HG02943 (cell line): Measurements from ENCODE around the gene GALNT2.

Experiments used
- ATAC-seq: cut with Tn5 transposase; IDR thresholded peaks from one replicate; pipeline ENCODE4 v1.9.1; 2021; ENCODE audit warnings: mild to moderate bottlenecking, low read depth, moderate library complexity; ENCODE audit not compliant: unreplicated experiment

The GALNT2 gene

DNA sequence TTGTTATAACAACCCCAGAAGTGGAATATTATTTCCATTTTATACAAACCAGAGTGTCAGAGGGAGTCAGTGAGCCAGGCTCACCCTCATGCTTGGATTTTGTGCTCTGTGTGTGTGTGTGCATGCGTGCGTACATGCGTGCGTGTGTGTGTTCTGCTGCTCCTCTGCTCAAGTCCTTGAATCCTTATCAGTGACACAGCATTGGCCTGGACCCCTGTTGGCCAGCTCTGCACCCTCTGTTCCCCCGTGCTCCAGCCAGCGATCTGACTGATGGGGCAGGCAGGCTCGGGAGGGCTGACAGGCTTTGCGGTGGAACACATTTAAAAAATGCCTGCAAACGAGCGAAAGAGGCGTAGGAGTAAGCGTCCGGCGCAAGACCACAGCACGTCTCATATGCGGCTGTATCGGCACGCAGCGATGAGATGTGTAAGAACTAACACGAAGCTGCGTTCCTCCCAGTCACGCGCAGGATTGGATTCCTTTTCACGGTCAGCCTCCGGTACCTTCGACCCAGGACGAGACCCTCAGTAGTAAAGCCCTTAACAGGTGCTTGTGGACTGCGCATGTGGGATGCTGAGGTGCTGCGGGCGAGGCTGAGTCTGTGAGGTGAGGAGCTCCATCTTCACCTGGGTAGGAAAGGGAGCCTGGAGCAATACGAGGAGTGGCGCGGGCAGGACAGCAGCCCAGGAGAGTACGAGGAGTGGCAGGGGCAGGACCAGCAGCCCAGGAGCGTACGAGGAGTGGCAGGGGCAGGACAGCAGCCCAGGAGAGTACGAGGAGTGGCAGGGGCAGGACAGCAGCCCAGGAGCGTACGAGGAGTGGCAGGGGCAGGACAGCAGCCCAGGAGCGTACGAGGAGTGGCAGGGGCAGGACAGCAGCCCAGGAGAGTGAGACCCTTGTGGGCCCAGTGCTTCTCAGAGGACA, 130.9 kb downstream of the GALNT2 start:
- no peak for ATAC-seq

DNA sequence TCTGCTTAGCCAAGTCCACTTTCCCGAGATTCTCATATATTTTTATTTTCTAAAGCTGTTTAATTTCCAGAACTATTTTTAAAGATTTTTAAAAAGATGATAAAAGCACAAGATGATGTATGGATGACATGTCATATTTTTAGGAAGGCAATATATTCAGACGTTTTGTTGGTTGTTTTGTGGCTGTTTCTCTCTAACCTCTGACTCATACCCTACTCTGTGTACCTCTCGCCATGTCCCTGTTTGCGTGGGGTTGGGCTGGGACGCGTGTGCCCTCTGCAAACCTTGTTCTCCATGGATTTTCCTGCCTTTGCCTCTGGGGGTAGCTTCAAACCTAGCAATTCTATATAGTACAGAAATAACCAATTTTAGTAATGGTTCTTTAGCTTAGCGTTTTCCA, 132.0 kb downstream of the GALNT2 start:
- ATAC-seq: no peak

DNA sequence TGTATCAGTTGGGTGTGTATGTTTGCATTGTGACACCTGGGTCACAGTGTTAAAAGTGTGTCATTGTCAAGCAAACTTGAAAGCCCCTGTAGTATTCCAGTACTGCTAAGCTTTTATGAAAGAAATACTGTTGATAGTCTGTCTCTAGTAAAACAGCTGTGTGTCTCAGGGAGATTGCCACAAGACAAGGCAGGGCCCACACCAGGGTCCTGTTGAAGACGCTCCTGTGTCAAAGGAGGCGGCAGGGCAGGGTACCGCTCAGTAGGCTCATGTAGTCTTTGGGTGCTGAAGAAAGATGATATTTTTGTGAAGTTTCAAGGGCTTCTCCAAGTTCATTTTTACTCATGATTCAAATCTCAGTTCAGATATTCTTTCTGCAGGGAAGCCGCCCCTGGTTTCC, 132.5 kb downstream of the GALNT2 start:
- ATAC-seq: no peak

DNA sequence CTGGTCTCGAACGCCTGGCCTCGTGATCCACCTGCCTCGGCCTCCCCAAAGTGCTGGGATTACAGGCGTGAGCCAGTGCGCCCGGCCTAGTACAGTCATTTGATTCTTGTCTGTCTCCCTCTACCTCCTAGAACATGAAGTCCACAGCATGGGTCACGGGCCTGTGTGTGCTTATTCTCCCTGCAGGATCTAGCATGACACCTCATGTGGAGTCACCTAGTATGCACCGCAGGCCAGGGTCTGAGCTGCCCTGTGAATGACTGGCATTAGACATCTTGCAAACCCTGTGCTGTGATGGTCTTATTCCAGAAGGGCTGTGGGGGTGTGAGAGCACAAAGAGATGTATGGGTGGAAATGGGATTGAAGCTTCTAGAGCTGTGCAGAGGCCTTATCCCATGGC, 133.2 kb downstream of the GALNT2 start:
- no peak for ATAC-seq

DNA sequence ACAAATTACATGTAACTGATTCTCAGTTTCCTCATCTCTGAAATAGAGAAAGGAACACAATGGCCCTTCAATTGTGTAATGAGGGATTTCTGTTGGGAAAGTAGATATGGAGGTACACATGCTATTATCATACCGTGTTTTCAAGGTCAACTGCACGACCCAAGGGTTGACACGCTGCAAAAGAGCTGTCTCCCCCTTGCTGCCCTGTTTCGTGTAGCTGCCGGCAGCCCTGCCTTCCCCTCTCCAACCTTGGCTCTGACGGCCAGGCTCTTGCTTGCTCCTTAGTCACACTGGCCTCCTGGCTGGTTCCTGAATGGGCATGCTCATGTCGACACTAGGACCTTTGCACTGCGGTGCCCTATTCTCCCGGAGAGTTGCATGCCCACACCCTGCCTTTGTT, 134.4 kb downstream of the GALNT2 start:
- no peak for ATAC-seq

DNA sequence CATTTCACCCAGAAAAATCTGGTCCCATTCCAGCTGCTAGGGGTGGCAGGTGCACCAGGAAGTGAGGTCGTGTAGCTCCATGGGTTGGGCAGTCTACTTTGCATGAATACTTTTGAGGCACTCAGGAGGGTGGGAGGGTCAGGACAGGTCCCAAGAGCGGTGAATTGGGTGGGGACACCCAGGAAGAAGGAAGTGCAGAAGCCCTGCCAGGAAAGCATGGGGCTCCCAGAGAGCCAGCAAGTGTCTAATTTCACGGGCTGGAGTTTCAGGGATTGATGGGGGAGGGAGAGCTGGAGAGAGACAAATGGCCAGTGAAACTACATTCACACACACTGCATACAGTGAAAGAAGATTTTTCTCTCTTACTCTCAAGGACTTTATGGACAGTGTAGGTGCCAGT, 137.8 kb downstream of the GALNT2 start:
- no peak for ATAC-seq

DNA sequence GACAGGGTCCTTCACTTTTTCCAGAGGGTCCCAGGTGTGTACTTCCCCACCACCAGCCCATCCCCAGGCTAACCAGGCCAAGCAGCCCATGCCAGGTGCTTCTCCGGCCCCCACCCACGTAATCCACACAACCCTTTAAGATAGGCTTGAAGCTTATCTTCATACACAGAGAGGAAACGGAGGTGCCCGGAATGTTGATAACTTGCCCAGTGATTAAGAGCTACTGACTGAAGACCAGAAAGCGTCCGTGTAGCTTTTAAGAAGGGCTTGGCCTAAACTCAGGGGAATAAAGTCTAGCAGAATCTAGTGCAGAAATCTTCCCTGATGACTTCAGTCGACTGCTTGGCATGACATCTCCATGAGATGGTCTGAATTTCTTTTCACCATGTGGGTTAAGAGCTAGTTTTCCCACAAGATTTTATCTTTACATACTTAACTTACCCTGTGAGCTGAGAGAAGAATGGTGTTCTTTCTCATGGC, 138.7 kb downstream of the GALNT2 start:
- no peak for ATAC-seq

DNA sequence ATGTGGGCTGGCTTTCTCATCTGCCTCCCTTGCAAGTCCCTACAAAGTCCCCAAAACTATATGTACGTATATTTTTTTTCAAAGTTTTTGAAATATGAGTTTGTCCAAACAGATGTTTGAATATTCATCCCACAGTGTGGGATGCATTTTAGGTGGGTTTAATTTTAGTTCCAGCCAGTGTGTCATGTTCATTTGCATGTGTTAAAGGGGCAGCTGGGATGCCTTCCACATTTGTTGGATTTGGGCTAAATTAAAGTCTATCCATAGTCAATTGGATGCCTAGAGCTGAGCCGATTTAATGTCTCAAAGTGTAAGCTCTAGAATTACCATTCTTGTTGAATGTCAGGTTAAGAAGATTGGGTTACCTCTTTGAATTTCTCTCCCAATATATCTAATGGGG, 139.2 kb downstream of the GALNT2 start:
- no peak for ATAC-seq

DNA sequence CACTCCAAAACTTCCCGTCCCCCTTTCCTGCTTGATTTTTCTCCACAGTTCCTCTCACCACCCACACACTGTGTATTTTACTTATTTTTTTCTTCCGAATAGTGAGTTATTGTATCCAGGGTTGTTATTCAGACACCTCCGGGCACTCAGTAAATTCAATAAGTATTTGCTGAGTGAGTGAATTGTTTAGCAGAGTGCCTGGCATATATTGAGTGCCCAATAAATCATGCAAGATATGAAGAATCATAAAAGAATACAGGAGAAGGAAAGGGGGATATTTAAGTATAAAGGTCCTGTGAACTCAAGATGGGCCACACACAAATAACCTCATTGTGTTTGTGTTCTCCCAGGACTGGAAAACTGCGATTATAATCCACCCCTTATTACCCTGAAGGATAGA, 139.9 kb downstream of the GALNT2 start:
- no peak for ATAC-seq

DNA sequence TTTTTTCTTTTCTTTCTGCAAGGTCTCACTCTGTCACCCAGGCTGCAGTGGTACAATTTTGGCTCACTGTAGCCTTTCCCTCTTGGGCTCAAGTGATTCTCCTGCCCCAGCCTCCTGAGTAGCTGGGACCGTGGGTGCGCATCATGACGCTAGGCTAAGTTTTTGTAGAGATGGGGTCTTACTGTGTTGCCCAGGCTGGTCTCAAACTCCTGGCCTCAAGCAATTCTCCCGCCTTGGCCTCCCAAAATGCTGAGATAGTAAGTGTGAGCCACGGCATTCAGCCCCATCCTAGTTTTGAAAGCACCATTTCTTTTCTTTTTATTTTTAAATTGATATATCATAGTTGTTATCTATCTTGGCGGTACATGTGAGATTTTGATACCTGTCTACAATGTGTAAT, 140.6 kb downstream of the GALNT2 start:
- no peak for ATAC-seq

DNA sequence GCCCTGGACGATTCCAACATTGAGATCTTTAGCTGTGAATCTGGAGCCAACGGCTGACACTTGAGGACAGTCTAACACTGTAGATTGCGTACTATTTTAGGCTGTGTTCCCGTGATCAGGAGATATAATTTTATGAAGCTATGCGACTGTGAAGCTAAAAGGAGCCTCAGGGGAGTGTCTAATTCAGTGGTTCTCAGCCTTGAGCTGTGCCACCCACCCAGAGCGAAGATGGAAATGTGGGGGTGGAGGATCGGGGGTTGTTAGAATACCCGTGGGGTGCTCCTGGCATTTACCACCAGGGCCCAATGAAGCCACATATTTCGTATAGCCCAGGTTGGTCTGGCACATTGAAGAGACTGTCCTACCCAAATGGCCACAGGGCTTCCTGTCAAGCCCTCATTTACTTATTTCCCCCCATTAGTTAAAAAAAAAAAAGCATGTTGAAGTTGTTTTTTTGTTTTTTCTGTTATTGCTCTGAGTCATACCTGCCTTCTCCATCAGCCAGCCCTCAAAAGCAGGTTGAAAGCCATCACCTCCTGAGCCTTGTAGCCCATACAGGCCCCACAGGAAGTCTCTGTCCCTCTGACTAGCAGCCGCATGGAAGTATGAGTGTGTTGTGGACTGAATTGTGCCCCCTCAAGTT, 141.7 kb downstream of the GALNT2 start:
- peak; percentile 55 for ATAC-seq

DNA sequence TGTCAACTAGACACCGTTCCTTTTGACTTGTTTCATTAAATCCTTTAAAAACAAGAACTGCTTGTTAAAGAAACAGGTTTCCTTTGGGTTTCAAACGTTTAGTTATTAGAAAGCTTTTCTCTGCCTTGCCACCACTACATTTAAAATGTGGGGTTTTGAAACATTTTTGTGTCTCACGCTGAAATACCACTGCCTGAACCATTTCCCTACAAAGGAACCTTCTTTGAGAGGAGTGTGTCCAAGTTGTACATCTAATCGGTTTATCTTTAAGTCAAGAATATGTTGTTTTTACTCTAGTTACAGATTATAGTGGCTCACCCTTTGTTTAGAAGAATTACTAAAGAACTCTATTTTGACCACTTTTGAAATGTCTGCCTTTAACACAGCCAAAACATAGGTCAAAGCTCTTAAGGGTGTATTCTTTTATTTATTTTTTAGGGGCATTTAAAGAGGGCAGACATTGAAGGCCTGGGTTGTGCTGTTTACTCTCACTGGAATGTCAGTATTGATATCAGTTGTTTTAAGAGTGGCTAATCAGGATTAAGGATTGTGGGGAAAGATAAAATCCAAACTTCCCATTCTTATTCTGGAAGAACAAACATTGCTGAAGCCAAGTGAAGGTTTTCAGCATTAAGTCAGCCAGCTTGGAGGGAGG, 143.4 kb downstream of the GALNT2 start:
- ATAC-seq: no peak

DNA sequence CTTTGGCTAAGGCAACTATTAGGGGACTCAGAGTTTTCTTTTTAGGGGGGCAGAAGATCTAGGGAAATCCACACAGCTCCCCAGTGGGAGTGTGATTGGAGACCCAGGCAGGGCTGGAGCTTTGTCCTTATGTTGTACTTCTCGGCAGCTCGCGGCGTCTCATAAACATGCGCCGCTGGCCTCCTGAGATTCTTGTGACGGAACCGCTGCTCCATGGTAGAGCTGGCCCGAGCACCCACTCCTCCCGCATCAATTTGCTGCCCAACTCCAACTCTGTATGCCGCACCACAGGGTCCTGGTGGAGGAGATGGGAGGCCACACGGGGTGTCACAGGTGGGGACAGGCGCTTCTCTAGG, 143.9 kb downstream of the GALNT2 start:
- ATAC-seq: no peak

DNA sequence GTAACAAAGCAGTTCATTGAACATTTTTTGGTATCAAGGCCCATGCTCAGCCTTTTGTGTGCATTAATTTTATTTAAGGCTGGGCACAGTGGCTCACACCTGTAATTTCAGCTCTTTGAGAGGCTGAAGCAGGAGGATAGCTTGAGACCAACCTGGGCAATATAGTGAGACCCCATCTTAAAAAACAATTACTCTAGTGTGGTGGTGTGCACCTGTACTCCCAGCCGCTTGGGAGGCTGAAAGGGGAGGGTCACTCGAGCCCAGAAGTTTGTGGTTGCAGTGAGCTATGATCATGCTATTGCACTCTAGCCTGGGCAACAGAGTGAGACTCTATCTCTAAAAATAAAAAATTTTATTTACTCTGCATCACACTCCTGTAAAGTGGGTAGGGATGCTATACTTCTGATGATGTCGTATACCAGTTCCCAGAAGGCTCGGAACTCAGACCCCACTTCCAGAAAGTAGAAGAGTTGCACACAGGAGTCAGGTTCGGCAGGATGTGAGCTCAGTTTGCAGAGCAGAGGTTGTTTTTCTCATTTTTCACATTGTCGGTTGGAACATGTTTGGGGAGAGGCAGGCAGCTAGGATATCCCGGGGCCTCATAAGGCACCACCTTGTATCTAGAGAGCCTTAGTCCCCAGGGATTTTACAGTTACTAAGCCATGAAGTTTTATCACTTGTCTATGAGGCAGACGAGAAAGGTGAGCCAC, 144.6 kb downstream of the GALNT2 start:
- ATAC-seq: no peak

DNA sequence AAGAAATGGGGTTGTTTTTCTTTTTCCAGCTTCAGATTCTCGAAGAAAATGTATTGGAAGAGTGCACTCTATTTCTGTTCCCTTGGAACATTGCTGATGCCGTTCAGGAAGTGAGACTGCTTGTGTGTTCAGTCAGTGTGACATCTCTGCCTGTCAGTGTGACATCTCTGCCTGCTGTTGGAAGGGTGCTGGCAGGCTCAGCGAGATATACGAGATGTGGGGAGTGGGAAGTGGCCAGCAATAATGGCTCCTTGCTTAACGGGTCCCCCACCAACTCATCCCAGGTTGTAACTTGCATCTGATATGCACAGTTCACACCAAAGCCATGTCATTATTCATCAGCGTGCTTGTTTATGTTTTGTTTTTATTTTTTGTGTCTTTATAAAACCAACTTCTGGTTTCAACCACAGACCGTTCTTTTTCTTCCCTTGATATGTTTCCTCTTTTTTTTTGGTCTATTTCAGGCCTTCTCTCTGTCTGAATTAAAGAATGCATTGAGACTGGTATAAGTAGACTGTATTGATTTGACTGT, 145.4 kb downstream of the GALNT2 start:
- ATAC-seq: peak; percentile 35

DNA sequence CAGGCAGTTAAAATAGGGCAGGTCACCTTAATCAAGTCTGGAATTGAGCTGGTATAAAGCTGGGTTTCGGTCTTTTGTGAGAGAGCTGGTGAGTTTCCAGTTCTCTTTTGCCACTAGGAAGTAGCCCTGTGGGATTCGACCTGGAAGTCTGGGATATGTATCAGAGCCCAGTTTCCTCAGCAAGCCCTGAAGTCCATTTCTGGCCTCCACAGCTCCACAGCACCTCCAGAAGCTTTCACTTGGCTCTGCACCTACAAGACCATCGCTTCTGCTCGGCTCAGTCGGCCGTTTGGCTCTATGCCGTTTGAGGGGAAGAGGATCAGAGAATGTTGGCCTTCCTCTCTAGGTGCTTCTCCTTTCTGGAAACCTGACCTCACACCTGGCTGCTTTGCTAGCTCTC, 148.0 kb downstream of the GALNT2 start:
- ATAC-seq: no peak

DNA sequence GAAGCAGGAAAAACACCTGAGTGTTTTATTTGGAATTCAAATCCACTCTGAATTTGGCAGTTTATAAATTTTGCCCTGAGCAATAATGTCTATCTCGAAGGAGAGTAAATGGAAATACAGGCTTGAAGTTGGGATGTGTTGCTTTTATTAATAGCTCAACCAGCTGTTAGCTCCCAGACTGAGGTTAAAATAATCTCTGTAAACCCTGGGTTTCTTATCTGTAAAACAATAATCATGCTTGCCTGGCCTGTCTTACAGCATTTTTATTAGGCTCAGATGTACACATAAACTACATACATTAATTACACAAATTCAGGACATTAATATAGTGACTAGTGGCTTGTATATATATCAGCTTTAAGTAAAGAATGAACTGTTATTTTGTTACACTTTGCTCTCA, 148.5 kb downstream of the GALNT2 start:
- no peak for ATAC-seq

DNA sequence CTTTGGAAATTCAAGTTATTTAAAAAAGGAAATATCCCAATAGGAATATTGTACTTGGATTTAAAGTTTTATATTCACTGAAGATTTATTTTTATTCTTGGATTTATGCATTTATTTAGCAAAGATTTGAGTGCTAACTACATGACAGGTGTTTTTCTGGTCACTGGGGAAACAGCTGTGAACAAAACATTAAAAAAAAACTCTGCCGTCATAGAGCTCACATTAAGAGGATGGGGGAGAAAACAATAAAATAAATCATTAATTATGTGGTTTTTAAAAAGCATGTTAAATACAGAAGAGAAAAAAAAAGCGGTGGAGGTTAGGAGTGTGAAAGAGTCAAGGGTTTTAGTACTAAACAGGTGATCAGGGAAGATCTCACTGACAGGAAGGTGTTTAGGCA, 149.9 kb downstream of the GALNT2 start:
- no peak for ATAC-seq

DNA sequence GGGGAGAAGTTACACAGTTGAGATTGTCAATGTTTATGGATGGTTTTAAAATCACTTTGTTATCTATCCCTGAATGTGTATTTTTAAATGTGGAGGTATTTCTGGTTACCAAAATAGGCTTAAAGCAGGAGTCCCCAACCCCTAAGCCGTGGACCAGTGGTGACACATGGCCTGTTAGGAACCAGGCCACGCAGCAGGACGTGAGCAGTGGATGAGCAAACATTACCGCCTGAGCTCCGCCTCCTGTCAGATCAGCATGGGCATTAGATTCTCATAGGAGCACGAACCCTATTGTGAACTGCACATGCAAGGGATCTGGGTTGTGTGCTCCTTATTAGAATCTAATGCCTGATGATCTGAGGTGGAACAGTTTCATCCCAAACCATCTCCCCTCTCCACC, 151.6 kb downstream of the GALNT2 start:
- no peak for ATAC-seq

DNA sequence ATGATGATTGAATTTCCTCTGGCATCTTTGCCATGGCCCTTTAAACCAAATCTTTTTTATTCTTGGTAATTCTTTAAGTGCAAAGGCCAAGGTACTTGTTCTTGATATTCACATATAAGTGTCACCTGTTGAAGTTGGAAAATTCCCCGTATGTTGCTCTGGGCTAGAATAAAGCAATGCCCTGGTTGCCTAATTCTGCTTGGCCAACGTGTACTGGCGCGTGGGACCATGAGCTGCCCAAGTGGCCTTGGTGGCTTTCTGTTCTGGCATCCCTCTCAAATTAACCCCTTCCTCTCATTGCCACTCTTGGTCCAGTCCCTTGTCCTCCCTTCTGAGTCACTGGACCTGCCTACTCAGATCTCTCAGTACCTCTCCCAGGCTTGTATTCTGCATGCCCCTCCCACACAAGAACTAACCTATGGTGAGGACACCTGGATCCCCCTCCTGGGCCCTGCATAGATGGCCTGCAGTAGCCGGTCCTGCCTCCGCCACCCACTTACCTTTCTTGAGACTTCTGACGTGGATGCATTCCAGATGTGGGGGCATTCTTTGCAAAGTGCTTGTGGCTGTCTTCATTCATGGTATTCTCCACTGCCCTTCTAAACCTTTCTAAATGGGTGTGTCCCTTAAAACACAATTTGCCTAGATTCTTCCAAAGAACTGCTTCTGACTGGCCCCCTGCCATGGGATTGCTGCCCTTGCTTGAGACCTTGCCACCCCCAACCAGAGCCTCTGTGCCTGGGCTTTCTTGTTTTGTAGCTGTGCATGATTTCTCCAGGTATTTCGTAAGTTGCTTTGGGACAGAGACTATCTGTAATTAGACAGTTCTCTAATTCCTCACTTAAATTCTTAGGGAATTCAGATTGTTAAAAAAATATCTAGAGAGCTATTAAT, 152.4 kb downstream of the GALNT2 start:
- ATAC-seq: no peak
